ENCODE measurements around the gene PLXND1. TPM values are rescaled to one million over a fixed set of nuclear protein-coding genes. Genes with fewer than 3 reads are reported as not detected.
A peak's percentile ranks its signal among the peaks of the same experiment; 100 is the strongest.
"Not testable (repeated sequence)": the region's sequence is repeated elsewhere in the genome, so short reads cannot be mapped to it uniquely, and the experiment has no call there.

Gene PLXND1
- total RNA-seq, 1 donor from 2014 or later, result 1,753 TPM

GRCh38 chr3:129611446-129611800 lies 4.9 kb upstream of the PLXND1 start:
- Mint-ChIP-seq H3K4me3 (ENCODE audit: unreplicated experiment) (no peak overlapping the region), H3K27ac (ENCODE audit: unreplicated experiment) (peak overlapping the region; percentile 67)

GRCh38 chr3:129610794-129611445 lies 4.4 kb upstream of the PLXND1 start:
- DNase-seq (ENCODE audit: low spot score); H3K4me3 Mint-ChIP-seq (ENCODE audit: unreplicated experiment); H3K36me3 Mint-ChIP-seq (ENCODE audit: low read depth, unreplicated experiment); H3K9me3 Mint-ChIP-seq (ENCODE audit: unreplicated experiment): not testable (repeated sequence)
- peak overlapping the region; percentile 52 for H3K27ac Mint-ChIP-seq (ENCODE audit: unreplicated experiment)
- peaks cover 55% of the 10 kb centered on the region for H3K4me1 Mint-ChIP-seq (ENCODE audit: unreplicated experiment)
- peaks cover 22% of the 10 kb centered on the region for H3K27me3 Mint-ChIP-seq (ENCODE audit: unreplicated experiment)

More at GRCh38 chr3:129611446-129611800, 4.9 kb upstream of the PLXND1 start:
- Mint-ChIP-seq H3K9me3 (ENCODE audit: unreplicated experiment) (no peaks in the 10 kb centered on the region), H3K36me3 (ENCODE audit: low read depth, unreplicated experiment) (no peaks in the 10 kb centered on the region), H3K27me3 (ENCODE audit: unreplicated experiment) (peaks cover 22% of the 10 kb centered on the region), H3K4me1 (ENCODE audit: unreplicated experiment) (peaks cover 59% of the 10 kb centered on the region)
- no peak for DNase-seq (ENCODE audit: low spot score)
- TF ChIP-seq, protein P1, sequence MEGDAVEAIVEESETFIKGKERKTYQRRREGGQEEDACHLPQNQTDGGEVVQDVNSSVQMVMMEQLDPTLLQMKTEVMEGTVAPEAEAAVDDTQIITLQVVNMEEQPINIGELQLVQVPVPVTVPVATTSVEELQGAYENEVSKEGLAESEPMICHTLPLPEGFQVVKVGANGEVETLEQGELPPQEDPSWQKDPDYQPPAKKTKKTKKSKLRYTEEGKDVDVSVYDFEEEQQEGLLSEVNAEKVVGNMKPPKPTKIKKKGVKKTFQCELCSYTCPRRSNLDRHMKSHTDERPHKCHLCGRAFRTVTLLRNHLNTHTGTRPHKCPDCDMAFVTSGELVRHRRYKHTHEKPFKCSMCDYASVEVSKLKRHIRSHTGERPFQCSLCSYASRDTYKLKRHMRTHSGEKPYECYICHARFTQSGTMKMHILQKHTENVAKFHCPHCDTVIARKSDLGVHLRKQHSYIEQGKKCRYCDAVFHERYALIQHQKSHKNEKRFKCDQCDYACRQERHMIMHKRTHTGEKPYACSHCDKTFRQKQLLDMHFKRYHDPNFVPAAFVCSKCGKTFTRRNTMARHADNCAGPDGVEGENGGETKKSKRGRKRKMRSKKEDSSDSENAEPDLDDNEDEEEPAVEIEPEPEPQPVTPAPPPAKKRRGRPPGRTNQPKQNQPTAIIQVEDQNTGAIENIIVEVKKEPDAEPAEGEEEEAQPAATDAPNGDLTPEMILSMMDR (IDR thresholded peaks at IDR 0.05; ENCODE audit: unreplicated experiment), result no peak

GRCh38 chr3:129610276-129610675 lies 3.8 kb upstream of the PLXND1 start:
- Mint-ChIP-seq H3K27me3 (ENCODE audit: unreplicated experiment) (peaks cover 24% of the 10 kb centered on the region), H3K9me3 (ENCODE audit: unreplicated experiment) (no peaks in the 10 kb centered on the region), H3K36me3 (ENCODE audit: low read depth, unreplicated experiment) (peaks cover 4% of the 10 kb centered on the region), H3K4me3 (ENCODE audit: unreplicated experiment) (no peak overlapping the region), H3K4me1 (ENCODE audit: unreplicated experiment) (peaks cover 57% of the 10 kb centered on the region), H3K27ac (ENCODE audit: unreplicated experiment) (peak overlapping the region; percentile 86)
- TF ChIP-seq, protein P1 (IDR thresholded peaks at IDR 0.05; ENCODE audit: unreplicated experiment), result no peak
- peak; percentile 49 for DNase-seq (ENCODE audit: low spot score)

- no peak for DNase-seq (ENCODE audit: low spot score)
- H3K4me3 Mint-ChIP-seq (ENCODE audit: unreplicated experiment), result peak overlapping the region; percentile 42
- H3K27me3 Mint-ChIP-seq (ENCODE audit: unreplicated experiment), result peaks cover 24% of the 10 kb centered on the region
- peaks cover 5% of the 10 kb centered on the region for H3K36me3 Mint-ChIP-seq (ENCODE audit: low read depth, unreplicated experiment)
- H3K27ac Mint-ChIP-seq (ENCODE audit: unreplicated experiment), result peak overlapping the region; percentile 86
- H3K4me1 Mint-ChIP-seq (ENCODE audit: unreplicated experiment), result peaks cover 58% of the 10 kb centered on the region
- H3K9me3 Mint-ChIP-seq (ENCODE audit: unreplicated experiment), result no peaks in the 10 kb centered on the region
- TF ChIP-seq, protein P1 (IDR thresholded peaks at IDR 0.05; ENCODE audit: unreplicated experiment), result no peak
Observed at GRCh38 chr3:129609591-129610182, 3.2 kb upstream of the PLXND1 start.

DNA sequence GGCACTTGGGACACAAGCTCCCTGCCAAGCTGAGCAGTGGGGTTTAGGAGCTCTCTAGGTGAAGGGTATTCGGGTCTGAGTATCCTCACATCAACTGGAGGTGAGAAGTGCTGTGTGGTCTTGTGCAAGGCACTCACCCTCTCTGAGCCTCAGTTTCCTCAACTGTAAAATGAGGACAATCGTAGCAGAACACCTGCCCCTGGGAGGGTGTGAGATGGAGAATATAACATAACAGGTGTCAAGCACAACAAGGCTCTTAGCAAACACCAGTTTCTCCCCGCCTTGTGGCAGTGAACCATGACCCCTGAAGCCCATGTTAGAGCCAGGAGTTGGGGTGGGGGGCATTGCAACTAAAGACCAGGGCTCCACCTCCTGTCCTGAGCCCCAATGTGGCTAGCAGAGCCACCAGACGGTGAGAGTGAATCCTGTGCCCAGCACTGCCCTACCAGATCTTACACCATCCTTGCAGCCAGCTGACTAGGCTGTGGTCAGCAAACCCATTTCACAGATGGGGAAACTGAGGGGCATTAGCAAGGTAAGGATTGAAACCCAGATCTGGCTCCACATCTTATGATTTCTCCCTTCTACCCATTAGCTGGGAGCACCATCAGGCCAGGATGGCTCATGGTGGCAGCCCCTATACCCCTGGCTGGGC lies 2.6 kb upstream of the PLXND1 start:
- H3K36me3 Mint-ChIP-seq (ENCODE audit: low read depth, unreplicated experiment), result peaks cover 11% of the 10 kb centered on the region
- H3K4me3 Mint-ChIP-seq (ENCODE audit: unreplicated experiment), result peak overlapping the region; percentile 43
- DNase-seq (ENCODE audit: low spot score), result no peak
- H3K4me1 Mint-ChIP-seq (ENCODE audit: unreplicated experiment), result peaks cover 63% of the 10 kb centered on the region
- no peaks in the 10 kb centered on the region for H3K9me3 Mint-ChIP-seq (ENCODE audit: unreplicated experiment)
- peaks cover 27% of the 10 kb centered on the region for H3K27me3 Mint-ChIP-seq (ENCODE audit: unreplicated experiment)
- TF ChIP-seq, protein P1 (IDR thresholded peaks at IDR 0.05; ENCODE audit: unreplicated experiment), result no peak
- peak overlapping the region; percentile 86 for H3K27ac Mint-ChIP-seq (ENCODE audit: unreplicated experiment)
